HG03095 (cell line): ENCODE results near the gene GRIP1.

Experiments
- ATAC-seq: cut with Tn5 transposase; IDR thresholded peaks from one replicate; pipeline ENCODE4 v1.9.1; 2021; ENCODE audit warnings: moderate library complexity; ENCODE audit not compliant: unreplicated experiment

Gene GRIP1

GRCh38 chr12:66694666-66695613, 16.1 kb upstream of the GRIP1 start:
- ATAC-seq, result no peak

GRCh38 chr12:66693901-66694513, 15.1 kb upstream of the GRIP1 start:
- peak; percentile 77 for ATAC-seq

DNA sequence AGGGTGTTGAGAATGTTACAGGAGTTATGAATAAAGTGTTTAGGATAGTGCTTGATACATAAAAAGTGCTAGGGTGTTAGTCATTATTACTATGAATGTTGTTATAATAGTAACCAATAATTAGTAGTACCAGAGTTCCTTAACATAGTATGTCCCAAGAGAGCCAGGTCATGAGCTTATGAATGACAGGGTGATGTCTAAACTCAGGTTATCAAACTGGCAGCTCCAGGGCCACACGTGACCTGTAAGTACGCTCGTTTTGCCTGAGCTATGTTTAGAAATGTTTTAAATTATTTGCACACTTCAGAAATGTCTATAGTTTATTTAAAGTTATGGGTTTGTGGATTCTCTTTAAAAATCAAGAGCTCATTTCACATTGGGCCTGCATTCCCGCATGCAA, 14.1 kb upstream of the GRIP1 start:
- no peak for ATAC-seq

GRCh38 chr12:66692170-66692569, 13.3 kb upstream of the GRIP1 start:
- no peak for ATAC-seq

- ATAC-seq, result peak; percentile 70
These were observed 10.1 kb upstream of the GRIP1 start for GRCh38 chr12:66688846-66689439.

GRCh38 chr12:66684222-66684621, 5.3 kb upstream of the GRIP1 start:
- no peak for ATAC-seq

- no peak for ATAC-seq
These were observed 4.9 kb upstream of the GRIP1 start for GRCh38 chr12:66683822-66684221.

GRCh38 chr12:66683073-66683472, 4.2 kb upstream of the GRIP1 start:
- ATAC-seq, result no peak

GRCh38 chr12:66679461-66680084, 697 bp upstream of the GRIP1 start:
- ATAC-seq, result no peak

- ATAC-seq, result no peak
These were observed 2.6 kb downstream of the GRIP1 start for GRCh38 chr12:66676241-66676640.

DNA sequence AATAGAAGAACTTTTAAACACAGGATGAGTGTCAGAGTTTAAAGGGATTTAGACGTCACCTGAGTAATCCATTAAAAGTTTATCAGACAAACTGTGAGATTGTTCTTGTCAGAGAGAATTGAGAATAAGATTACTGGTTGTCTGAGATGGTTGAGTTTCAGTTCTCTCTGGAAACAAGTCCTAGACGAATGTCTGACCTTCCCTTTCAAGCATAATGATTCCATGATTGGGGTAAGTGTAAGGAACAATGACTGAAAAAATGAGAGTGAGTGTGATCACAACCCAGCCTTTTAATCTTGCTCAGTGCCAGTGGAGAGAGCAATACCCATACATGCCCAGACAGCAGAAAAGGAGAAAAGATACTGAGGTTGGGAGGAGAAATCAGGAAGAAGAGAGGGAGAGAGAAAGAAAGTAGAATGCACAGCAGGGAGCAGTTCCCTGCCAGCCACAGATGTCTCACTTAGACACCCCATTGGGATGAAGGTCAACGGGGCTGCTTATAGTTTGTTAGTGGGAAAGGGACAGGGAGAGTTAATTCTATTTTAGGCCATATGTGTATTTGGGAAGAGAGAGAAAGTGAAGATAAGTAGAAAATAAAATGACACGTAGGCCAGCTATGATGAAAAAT, 4.3 kb downstream of the GRIP1 start:
- ATAC-seq, result no peak

DNA sequence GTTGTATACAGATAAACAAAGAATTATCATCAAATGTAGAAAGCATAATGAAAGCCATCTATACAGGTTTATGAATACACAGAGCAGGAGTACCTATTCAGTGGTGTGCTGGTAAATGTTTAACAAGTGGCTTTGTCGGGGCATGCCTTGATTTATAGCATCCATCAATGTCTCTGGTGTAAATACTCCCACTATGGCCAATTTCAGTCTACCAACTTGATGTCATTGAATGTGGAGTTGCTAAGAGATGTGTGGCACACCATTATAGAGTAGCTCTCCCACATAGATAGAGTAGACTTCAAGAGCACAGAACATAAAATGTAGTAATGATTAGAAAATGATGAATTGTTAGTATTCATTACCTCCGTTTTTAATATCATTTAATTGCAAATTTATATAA, 9.3 kb downstream of the GRIP1 start:
- no peak for ATAC-seq

DNA sequence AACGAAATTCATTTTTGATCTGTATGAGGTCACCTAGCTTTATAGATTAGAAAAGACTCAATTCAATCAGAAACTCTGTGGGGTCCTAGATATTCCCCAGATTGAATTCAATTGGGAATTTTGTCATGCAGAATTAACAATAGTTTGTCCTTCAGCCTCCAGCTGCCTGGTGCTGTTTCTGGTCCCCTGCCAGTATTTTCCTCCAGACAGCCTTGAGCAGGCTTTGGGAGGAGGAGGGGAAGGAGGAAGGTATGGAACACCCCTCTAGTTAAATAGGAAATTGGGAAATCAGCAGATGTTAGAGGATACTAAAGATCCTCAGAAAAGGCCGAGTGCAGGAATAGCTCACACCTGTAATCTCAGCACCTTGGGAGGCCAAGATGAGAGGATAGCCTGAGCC, 10.6 kb downstream of the GRIP1 start:
- no peak for ATAC-seq

- ATAC-seq, result no peak
These were observed 11.0 kb downstream of the GRIP1 start for GRCh38 chr12:66667906-66668305.

GRCh38 chr12:66666481-66666880, 12.4 kb downstream of the GRIP1 start:
- ATAC-seq, result no peak

GRCh38 chr12:66665435-66665985, 13.4 kb downstream of the GRIP1 start:
- no peak for ATAC-seq

- ATAC-seq, result no peak
These were observed 14.8 kb downstream of the GRIP1 start for GRCh38 chr12:66664076-66664475.

GRCh38 chr12:66663611-66664010, 15.3 kb downstream of the GRIP1 start:
- ATAC-seq, result no peak

DNA sequence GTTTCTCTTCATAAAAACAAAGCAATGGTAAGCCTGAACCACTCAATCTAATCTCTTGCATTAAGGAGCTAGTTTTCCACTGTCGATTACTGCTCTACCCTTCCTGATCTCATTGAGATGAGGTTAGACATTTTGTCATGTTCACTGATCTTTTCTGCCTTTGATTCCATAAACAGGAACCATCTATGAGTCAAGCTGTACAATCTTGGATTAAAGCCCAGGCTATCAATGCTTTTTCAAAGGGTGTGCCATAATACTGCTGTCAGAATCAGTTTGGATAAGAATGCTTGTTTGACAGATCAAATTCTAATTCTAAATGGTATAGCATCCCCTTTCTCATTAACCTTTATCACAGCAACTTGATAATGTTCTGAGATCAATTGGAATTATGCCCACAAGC, 16.1 kb downstream of the GRIP1 start:
- ATAC-seq, result no peak

GRCh38 chr12:66662179-66662578, 16.7 kb downstream of the GRIP1 start:
- no peak for ATAC-seq

GRCh38 chr12:66661357-66661756, 17.5 kb downstream of the GRIP1 start:
- ATAC-seq, result no peak
